Caki2 (cell line): Measurements from ENCODE around the gene SORD. TPM values are rescaled to one million over a fixed set of nuclear protein-coding genes. Genes with fewer than 3 reads are reported as not detected.
"Not testable (repeated sequence)": the region's sequence is repeated elsewhere in the genome, so short reads cannot be mapped to it uniquely, and the experiment has no call there.

ENCODE experiments used
- DNase-seq: peaks from one replicate; pipeline ENCODE4 v3.0.0-alpha.2; 2015; ENCODE audit warnings: low read depth
- in situ Hi-C: cut with HindIII; loops from 2 replicates; pipeline ENCODE4 v1.10.0; 2016; ENCODE audit warnings: low sequenced_read_pairs, low pct_unique_long_range_greater_than_20kb, mixed read lengths
- total RNA-seq: library from RNA; depleted of rRNA; stranded (reverse); fragments of >200 nt; shearing (Covaris generic); gene quantifications from 2 replicates; pipeline ENCODE4 v1.2.3, GENCODE V29; 2014; ENCODE audit warnings: low replicate concordance

SORD gene
- total RNA-seq, 1 experiment from 2014 or later: 25.1 TPM

GRCh38 chr15:45048449-45048793 is 25.4 kb downstream of the SORD start:
- in situ Hi-C loops, DNase-seq: not testable (repeated sequence)

DNA sequence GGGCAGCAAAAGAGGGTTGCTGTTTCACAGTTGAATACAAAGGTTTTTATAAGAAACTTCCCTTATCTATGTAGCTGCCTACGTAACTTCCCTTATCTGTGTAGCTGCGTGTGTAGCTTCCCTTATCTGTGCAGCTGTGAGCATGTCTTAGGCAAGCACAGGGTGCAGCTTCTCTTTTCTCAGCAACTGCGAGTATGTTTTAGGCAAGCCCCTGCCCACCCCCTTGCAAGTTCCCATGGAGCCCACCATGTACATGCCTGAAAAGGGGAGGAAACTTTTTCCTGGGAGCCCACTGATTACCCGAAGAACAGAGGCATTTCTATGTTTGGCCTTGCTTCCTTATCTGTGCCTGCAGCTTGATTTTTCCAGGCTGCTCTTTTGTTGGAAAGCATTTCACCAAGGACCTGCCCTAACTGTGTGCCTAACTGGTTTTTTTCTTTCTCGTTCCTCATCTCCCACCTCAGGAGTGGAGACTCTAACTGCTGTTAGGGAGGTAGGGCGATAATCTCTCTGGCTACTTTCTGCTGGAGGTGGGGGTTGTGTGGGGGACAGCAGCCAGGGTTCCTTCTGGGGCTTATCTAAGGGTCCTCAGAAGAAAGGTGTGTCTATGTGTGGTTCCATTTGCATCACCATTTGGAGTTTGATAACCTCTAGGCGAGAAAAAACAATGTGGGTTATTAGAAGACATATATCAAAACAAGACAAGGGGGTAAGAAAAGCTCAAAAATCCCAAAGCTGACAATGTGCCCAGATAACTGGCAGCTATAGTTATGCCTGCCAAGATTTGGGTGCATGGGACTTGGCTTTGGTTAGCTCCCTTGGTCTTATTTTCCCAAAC is 26.0 kb downstream of the SORD start:
- no peak for DNase-seq
- in situ Hi-C loops: no loop called here

GRCh38 chr15:45050587-45050986 is 27.6 kb downstream of the SORD start:
- DNase-seq: no peak
- in situ Hi-C loops: no loop called here

GRCh38 chr15:45052676-45053075 is 29.7 kb downstream of the SORD start:
- DNase-seq: not testable (repeated sequence)

DNA sequence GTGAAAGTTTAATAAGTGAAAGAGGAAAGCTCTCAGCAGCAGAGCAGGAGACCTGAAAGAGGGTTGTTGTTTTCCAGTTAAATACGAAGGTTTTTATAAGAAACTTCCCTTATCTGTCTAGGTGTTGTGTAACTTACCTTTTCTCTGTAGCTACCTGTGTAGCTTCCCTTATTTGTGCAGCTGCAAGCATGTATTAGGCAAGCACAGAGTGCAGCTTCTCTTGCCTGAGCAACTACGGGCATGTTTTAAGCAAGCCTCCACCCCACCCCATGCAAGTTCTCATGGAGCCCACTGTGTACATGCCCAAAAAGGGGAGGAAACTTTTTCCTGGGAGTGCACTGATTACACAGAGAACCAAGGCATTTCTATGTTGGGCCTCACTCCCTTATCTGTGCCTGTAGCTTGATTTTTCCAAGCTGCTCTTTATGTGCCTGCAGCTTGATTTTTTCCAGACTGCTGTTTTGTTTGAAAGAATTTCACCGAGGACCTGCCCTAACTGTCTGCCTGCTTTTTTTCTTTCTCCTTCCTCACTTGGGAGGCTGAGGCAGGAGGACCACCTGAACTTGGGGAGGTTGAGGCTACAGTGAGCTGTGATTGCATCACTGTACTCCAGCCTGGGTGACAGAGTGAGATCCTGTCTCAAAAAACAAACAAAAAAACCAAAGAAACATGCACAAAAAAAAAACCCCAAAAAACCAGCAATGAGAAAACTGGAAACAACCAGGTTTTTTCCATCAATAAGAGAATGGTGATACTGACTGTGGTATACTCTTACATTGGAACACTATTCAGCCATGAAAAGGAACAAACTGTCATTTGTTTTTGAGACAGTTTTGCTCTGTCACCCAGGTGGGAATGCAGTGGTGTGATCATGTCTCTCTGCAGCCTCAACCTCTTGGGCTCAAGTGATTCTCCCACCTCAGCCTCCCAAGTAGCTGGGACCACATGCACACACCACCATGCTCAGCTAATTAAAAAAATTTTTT is 36.0 kb downstream of the SORD start:
- in situ Hi-C loops, DNase-seq: not testable (repeated sequence)

More at GRCh38 chr15:45052676-45053075, 29.7 kb downstream of the SORD start:
- in situ Hi-C loops: not testable (repeated sequence)

DNA sequence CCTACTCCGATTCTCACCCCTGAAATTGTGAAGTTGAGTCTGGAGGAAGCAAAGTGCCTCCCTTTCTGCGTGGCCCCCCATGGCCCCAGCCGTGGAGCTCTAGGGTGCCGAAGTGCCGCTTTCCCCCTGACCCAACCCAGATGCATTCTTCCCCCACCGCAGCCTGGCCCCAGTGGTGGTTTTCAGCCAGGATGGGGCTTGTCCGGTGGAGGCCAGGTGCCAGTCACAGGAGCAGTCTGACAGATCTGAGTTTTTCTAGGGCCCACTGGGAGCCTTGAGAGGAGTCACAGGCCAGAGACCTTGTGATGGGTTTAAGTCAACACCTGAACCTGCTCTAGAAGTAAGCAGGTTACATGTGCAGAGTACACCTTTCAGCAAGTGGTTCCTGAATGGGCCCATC is 39.3 kb downstream of the SORD start:
- in situ Hi-C loops, DNase-seq: not testable (repeated sequence)

DNA sequence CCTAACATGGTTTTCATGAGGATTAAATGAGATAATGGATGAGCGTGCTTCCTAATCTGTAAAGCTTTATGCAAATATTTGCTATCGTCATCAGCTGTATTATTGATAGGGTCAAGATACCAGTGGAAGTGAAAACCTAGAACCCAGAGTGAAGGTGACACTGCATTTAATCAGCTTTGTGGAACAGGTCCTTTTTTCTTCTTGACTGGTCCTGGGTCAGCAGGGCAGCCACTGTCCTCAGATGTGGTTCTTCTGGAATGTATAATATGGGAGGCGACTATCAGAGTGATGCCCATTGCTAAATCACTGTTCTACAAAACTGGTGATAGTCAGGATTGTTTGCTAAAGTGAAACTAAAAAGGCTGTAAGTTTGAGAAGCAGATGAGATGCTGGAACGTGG is 41.4 kb downstream of the SORD start:
- DNase-seq: peak; percentile 72
- in situ Hi-C loops: no loop called here

DNA sequence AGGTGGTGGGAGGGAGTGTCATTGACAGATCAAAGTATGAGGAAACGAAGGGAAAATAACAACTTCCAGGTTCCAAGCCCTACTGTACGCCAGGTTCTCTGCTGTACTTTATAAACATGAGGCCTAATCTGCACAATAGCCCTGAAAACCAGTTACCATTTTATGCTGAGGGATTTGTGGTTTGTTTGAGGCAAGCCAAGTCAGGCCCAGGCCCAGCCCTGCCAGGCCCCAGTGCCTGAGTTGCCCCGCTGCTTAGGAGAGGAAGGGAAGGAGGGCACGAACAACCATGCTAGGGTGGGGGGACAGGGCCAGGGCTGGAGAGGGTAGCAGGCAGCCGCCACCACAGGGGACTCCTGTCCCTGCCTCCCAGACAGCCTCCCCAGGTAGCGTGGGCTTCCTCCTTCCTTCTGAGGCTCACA is 47.0 kb downstream of the SORD start:
- in situ Hi-C loops, DNase-seq: not testable (repeated sequence)

DNA sequence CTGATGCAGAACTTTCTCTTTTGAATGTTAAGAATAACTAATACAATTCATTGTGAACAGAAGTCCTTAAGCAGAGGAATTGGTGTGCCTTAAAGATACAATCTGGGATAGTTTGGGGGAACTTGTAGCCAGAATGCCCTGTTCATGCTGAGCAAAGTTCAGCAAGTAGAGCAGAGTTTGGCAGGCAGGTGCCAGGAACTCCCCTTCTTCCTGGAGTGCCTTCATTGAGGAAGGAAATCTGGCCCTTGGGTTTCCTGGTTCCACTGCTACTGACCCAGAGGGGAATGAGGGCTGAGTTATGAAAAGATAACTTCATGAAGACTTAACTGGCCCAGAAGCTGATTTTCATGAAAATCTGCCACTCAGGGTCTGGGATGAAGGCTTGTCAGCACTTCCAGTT is 50.6 kb downstream of the SORD start:
- in situ Hi-C loops, DNase-seq: not testable (repeated sequence)

DNA sequence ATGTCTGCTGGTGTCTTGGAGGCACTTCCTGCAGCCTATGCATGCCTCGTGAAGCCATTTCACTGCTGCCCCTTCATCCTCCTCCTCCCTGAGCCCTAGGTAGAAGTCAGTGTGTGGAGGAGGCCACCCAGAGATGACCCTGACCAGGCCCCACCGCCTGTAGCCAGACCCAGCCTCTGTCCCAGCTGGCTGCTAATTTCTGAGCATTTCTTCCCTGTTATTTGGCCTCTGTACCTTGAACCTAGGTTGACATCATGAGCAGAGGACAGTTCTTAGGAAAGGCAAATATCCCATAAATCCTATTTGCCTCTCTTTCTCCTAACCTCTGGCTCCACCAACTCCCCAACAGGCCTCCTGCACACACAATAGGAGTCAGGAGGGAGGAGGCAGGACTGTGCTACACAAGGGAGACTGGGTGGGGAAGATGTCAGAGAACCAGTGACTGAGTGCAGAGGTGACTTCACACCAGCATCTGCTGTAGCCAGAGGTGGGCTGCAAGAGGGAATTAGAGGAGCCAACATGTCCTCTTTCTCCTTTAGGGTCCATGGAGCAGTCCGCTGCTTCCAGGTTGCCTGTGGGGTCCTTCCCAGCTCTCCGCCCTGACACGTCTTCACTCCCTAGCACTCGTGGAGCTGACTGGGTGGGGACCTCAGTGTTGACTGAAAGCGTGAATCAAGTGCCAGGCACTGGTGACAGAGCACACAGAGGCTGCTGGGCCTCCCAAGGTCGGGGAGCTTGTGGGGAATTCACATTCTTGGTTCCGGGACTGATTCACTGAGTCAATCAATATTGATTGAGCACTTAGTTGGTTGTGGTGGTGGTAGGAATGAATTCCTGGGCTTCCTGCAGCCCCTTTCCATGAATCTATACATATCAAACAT is 52.7 kb downstream of the SORD start:
- DNase-seq, in situ Hi-C loops: not testable (repeated sequence)

GRCh38 chr15:45077391-45077790 is 54.4 kb downstream of the SORD start:
- DNase-seq, in situ Hi-C loops: not testable (repeated sequence)

GRCh38 chr15:45079201-45079600 is 56.2 kb downstream of the SORD start:
- in situ Hi-C loops, DNase-seq: not testable (repeated sequence)

DNA sequence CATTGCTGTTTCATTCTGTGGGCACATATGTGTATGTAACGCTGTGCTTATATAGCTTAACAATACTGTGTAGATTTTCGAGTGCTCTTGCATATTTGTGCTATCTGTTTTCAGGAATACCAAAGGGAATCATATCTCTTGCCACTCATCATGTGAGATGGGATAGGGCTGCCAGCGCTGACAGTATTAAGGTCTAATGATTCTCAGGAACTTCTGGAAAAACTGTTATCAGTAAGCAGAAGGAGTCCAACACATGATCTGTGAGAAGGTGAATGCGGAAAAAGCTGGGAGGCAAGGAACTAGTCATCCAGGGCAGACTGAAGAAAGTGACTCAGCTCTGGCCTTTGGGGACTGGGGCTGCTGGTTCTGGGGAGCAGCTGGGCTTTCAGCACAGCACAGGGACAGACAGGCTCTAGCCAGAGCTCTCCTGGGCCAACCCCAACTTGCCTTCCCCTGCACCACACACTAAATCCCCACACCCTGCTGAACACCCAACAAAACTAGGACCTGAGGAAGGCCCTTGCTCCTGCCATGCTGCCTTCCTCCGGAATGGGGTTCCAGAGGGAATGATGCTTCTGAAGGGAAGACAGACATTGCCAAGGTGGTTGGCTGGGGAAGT is 56.7 kb downstream of the SORD start:
- peak; percentile 12 for DNase-seq
- in situ Hi-C loops: not testable (repeated sequence)

DNA sequence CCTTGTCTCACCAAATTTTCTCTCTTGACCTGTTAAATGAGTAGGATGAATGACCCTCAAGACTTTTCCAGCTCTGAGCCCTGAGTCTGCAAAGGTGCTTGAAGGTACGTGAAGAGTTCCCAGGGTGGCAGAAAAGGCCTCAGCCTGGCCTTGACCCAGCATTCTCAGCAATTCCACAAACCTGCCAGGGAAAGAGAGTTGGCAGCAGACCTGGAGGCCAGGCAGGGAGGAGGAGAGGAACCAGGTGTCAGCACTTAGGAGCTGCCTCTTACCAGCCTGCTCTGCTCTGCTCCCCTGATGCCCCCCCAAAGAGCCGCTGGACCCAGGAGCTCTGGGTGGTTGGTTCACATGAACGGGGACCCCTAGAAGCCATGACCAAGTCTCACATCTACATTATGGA is 57.6 kb downstream of the SORD start:
- DNase-seq, in situ Hi-C loops: not testable (repeated sequence)

- DNase-seq, in situ Hi-C loops: not testable (repeated sequence)
Observed at GRCh38 chr15:45082412-45082811, 59.4 kb downstream of the SORD start.

- in situ Hi-C loops: no loop called here
- DNase-seq: no peak
Observed at GRCh38 chr15:45083223-45083622, 60.2 kb downstream of the SORD start.

DNA sequence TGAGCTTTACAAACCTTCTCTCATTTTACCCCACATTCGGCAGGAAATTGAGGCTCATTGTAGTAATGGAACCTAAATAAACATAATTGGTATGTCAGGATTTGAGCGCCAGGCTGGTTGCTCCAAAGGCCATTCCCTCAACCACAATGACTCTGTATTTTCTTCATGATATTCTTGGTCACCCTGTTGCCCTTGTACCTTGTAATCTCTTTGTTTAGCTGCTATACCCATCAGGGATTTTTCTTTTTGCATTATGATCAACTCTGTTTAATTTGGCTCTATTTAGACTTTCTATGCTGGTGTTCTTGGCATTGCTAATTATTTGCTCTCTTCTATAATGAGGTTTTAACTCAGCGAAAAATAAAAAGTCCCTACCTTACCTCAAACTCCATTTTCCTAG is 61.2 kb downstream of the SORD start:
- in situ Hi-C loops: no loop called here
- no peak for DNase-seq

- in situ Hi-C loops: no loop called here
- DNase-seq: no peak
Observed at GRCh38 chr15:45087513-45087912, 64.5 kb downstream of the SORD start.
